Stomach (tissue), 9 donors: ENCODE results near the gene SLC2A10. TPM values are rescaled to one million over a fixed set of nuclear protein-coding genes. Genes with fewer than 3 reads are reported as not detected.

ENCODE experiments used
- DNase-seq, 2 donors: peaks; one replicate each; pipeline versions ENCODE4 v3.0.0 to v3.0.0-alpha.2; 2013 to 2019
- H3K27ac ChIP-seq, 5 donors: fragments of 200-600 bp in 4 of 5; sonication (generic) in 4 of 5; one replicate each; pipeline ENCODE4 v1.5.1; 2013 to 2019; ENCODE audit warnings: mild to moderate bottlenecking in 1 of 5, moderate library complexity in 1 of 5
- H3K27me3 ChIP-seq, 3 donors: fragments of 200-600 bp; sonication (generic); one replicate each; pipeline ENCODE4 v1.5.1; 2017 to 2019; ENCODE audit warnings: mixed run types in 1 of 3
- H3K36me3 ChIP-seq, 4 donors: fragments of 200-600 bp; sonication (generic); 1 replicate in 3 of 4; 2 replicates in 1 of 4; pipeline ENCODE4 v1.5.1; 2016 to 2019
- H3K4me1 ChIP-seq, 4 donors: fragments of 200-600 bp; sonication (generic); one replicate each; pipeline ENCODE4 v1.5.1; 2016 to 2019
- H3K4me3 ChIP-seq, 4 donors: fragments of 200-600 bp; sonication (generic) in 3 of 4; one replicate each; pipeline ENCODE4 v1.5.1; 2016 to 2019; ENCODE audit warnings: mild to moderate bottlenecking in 1 of 4
- H3K9me3 ChIP-seq, 4 donors: fragments of 200-600 bp; sonication (generic); one replicate each; pipeline ENCODE4 v1.5.1; 2016 to 2019
- EP300 ChIP-seq: sonication (generic); formaldehyde crosslinking; IDR thresholded peaks from one replicate; pipeline ENCODE4 v1.6.1; 2017; ENCODE audit warnings: antibody characterized with exemption
- POLR2A ChIP-seq, 4 donors: fragments of 450-650 bp; IDR thresholded peaks; one replicate each; pipeline ENCODE4 v1.6.1; 2016; ENCODE audit warnings: antibody characterized with exemption in 4 of 4, control low read depth in 2 of 4, mild to moderate bottlenecking in 1 of 4, moderate library complexity in 1 of 4
- POLR2AphosphoS5 ChIP-seq, 3 donors: sonication (generic); formaldehyde crosslinking; IDR thresholded peaks; one replicate each; pipeline ENCODE4 v1.6.1; 2016; ENCODE audit warnings: antibody characterized with exemption in 3 of 3
- WGBS, 5 donors: extraction: QIAGEN DNeasy Blood & Tissue Kit in 3 of 5; methylation state at CpG; one replicate each; pipeline versions ENCODE4 v1.1.5 to v1.1.7; 2013 to 2018; 5-methylcytosine and 5-hydroxymethylcytosine counted together
- intact Hi-C: fragments of 100-400 bp; cut with DNase I; formaldehyde crosslinking; loops from one replicate; pipeline ENCODE4 v1.15.1; 2023; ENCODE audit warnings: low total_unique reads
- polyA plus RNA-seq, 3 donors: library from polyadenylated mRNA; stranded (reverse); fragments of 200-250 nt; gene quantifications; one replicate each; pipeline ENCODE4 v1.2.3, GENCODE V29; 2013
- total RNA-seq, 5 donors: library from RNA; depleted of rRNA; stranded (reverse); fragments of >200 nt; gene quantifications; one replicate each; pipeline versions ENCODE4 v1.1.0 to v1.2.3, GENCODE V29; 2014 to 2016
- TF ChIP-seq, protein P1 (sequence below), 7 experiments: fragments of 450-650 bp in 4 of 7; fragments of 200-600 bp in 3 of 7; sonication (generic) in 3 of 7; IDR thresholded peaks; one replicate each; pipeline ENCODE4 v1.5.1; 2016 to 2019; ENCODE audit warnings: antibody characterized with exemption in 7 of 7, control low read depth in 2 of 7, mild to moderate bottlenecking in 1 of 7
- donor health status: healthy with polysubstance abuse.
- donor health status: Bipolar disorder and iron deficiency.
- donor health status: healthy.

The SLC2A10 gene
- total and polyA plus RNA-seq, 8 donors: 8.5 to 66.1 (median 21.2) TPM

DNA sequence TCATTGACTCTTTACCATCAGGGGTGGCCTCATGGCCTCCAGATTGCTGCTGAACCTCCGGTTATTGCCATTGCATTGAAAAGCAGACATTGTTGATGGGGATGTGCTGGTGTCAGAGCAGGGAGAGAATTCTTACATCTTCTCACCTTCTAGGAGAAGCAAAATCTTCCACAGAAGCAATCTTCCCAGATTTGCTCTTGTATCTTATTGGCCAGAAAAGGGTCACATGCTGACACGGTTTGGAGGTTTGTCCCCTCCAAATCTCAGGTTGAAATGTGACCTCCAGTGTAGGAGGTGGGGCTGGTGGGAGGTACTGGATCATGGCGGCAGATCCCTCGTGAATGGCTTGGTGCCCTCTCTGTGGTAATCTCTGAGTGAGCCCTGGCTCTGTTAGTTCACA is 30.9 kb upstream of the SLC2A10 start:
- DNase-seq: no peak
- Histone ChIP-seq H3K27me3 (no peaks in the 10 kb centered on the region), H3K27ac (no peak overlapping the region), H3K9me3 (no peaks in the 10 kb centered on the region), H3K4me3 (no peak overlapping the region), H3K4me1 (peaks cover 10 to 30% (median 18%) of the 10 kb centered on the region in 4 donors), H3K36me3 (peaks cover 0 to 12% (median 7%) of the 10 kb centered on the region in 4 donors)
- WGBS, 5 donors: 74 to 82% (median 78%) methylated on average over 4 of the region's 4 CpGs
- intact Hi-C loops: no loop called here
- TF ChIP-seq, protein P1, sequence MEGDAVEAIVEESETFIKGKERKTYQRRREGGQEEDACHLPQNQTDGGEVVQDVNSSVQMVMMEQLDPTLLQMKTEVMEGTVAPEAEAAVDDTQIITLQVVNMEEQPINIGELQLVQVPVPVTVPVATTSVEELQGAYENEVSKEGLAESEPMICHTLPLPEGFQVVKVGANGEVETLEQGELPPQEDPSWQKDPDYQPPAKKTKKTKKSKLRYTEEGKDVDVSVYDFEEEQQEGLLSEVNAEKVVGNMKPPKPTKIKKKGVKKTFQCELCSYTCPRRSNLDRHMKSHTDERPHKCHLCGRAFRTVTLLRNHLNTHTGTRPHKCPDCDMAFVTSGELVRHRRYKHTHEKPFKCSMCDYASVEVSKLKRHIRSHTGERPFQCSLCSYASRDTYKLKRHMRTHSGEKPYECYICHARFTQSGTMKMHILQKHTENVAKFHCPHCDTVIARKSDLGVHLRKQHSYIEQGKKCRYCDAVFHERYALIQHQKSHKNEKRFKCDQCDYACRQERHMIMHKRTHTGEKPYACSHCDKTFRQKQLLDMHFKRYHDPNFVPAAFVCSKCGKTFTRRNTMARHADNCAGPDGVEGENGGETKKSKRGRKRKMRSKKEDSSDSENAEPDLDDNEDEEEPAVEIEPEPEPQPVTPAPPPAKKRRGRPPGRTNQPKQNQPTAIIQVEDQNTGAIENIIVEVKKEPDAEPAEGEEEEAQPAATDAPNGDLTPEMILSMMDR (IDR thresholded peaks at IDR 0.05): no peak
- TF ChIP-seq EP300: no peak
- TF ChIP-seq POLR2AphosphoS5 (IDR thresholded peaks at IDR 0.05): no peak
- no peak for TF ChIP-seq POLR2A (IDR thresholded peaks at IDR 0.05)

DNA sequence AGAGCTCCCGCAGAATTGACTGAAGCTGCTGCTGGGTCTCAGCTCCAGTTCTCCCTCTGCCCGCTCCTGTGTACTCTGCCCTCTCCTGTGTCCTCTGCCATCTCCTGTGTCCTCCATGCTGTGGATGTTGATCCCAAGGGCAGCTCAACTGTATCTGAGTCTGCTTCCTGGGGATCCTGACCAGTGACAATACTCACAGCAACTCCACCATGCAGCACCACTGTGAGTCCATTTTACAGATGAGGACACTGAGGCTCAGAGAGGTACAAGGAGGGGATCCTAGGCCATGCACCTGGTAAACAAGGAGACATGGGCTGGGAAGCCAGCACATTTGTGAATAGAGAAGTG is 28.8 kb upstream of the SLC2A10 start:
- no peak overlapping the region for H3K4me3 ChIP-seq
- no peaks in the 10 kb centered on the region for H3K9me3 ChIP-seq
- TF ChIP-seq POLR2A (IDR thresholded peaks at IDR 0.05) (no peak), POLR2AphosphoS5 (IDR thresholded peaks at IDR 0.05) (no peak), EP300 (no peak)
- TF ChIP-seq, protein P1 (IDR thresholded peaks at IDR 0.05): no peak
- intact Hi-C loops: loop anchor here (5.0 kb wide), 1 partner anchor 163 kb away; no protein-coding TSS in a partner anchor
- H3K27me3 ChIP-seq: no peaks in the 10 kb centered on the region
- H3K27ac ChIP-seq: no peak overlapping the region
- DNase-seq: no peak
- H3K4me1 ChIP-seq: peaks cover 14 to 49% (median 34%) of the 10 kb centered on the region in 4 donors
- WGBS, 5 donors: 76 to 97% (median 94%) methylated on average over 2 of the region's 2 CpGs
- H3K36me3 ChIP-seq: peaks cover 0 to 15% (median 12%) of the 10 kb centered on the region in 4 donors

DNA sequence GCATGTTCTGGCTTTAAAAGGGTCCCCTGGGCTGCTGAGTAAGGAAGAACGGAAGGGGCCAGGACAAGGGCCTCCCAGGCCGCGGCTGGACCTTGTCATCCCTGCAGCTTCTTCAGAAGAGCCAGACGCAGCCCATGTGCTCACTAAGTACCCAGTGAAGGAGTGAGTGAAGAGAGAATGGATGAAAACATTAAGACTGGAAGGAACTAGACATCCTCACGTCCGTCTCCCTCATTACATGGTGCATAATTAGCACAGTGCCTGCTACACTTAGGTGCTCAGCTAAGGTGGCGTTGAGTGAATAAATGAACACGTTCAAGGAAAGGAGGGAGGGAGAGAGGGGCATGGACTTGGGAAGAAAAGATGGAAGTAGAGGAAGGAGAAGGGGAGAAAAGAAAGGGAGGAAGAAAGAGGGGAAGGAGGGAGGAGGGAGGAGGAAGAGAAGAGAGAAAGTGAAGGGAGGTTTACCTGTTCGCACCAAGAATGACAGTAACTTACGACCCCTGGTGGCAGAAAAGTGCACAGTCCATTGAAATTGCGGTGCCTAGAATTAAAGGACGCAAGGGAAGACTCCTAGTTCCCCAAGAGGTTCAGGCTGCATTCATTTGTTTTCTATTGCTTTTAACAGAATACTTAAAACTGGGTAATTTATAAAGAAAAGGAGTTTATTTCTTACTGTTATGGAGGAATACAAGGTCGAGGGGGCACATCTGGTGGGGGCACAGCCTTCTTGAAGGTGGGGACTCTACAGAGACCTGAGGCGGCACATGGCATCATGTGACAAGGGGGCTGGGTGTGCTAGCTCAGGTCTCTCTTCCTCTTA is 28.2 kb upstream of the SLC2A10 start:
- Histone ChIP-seq H3K4me3 (no peak overlapping the region), H3K36me3 (peaks cover 0 to 21% (median 17%) of the 10 kb centered on the region in 4 donors), H3K27ac (no peak overlapping the region), H3K4me1 (peaks cover 14 to 54% (median 38%) of the 10 kb centered on the region in 4 donors), H3K9me3 (no peaks in the 10 kb centered on the region), H3K27me3 (no peaks in the 10 kb centered on the region)
- peak; percentile 80 to 87 for DNase-seq
- TF ChIP-seq, protein P1 (IDR thresholded peaks at IDR 0.05): peak in 5 of 7 experiments; percentile 69 to 87 (median 84)
- TF ChIP-seq POLR2AphosphoS5 (IDR thresholded peaks at IDR 0.05) (peak in 1 of 3 donors; percentile 30), EP300 (no peak)
- 51 to 54% (median 52%) methylated on average over 14 of the region's 14 CpGs for WGBS, 5 donors
- intact Hi-C loops: loop anchor here (5.0 kb wide), 1 partner anchor 164 kb away; no protein-coding TSS in a partner anchor

DNA sequence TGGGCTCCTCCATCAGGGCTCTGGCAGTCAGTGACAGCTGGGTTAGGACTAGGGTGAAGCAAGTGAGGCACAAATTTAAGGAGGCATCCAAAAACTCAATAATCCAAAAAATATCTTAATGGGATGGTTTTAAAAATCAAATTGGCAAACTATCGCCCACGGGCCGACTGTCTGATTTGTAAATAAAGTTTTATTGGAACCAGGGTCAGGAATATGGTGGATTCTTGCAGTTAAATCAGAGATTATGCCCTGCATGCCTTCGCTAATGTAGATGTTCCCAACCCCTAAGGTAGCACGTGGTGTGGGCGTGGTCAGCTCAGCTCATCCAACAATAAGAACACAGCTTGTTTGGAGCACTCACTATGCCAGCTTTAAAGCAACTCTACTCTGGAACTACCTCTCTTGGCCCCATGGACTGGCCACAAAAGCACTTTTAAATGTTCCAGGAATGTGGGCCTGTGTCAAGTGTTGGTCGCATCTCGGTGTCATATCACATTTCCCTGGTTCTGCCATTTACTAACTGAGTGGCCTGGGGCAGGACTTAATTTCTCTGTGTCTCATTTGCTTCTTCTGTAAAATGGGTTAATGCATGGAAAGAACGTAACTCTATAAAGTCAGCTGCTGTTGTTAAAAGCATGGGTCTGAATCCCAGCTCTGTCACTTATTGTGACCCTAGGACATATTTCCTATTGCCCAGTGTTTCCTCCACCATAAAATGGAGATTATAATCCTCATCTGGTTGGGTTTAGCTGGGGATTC is 27.2 kb upstream of the SLC2A10 start:
- H3K36me3 ChIP-seq: peaks cover 0 to 30% (median 24%) of the 10 kb centered on the region in 4 donors
- no peaks in the 10 kb centered on the region for H3K27me3 ChIP-seq
- 87 to 91% (median 87%) methylated on average over 9 of the region's 9 CpGs for WGBS, 5 donors
- TF ChIP-seq, protein P1 (IDR thresholded peaks at IDR 0.05): no peak
- no peak for TF ChIP-seq POLR2A (IDR thresholded peaks at IDR 0.05)
- no peak for TF ChIP-seq EP300
- no peak for TF ChIP-seq POLR2AphosphoS5 (IDR thresholded peaks at IDR 0.05)
- no peak overlapping the region for H3K4me3 ChIP-seq
- H3K4me1 ChIP-seq: peaks cover 14 to 64% (median 48%) of the 10 kb centered on the region in 4 donors
- no peaks in the 10 kb centered on the region for H3K9me3 ChIP-seq
- no peak overlapping the region for H3K27ac ChIP-seq
- DNase-seq: no peak
- intact Hi-C loops: loop anchor here (5.0 kb wide), 1 partner anchor 165 kb away; no protein-coding TSS in a partner anchor
